GM18507 (cell line): Measurements from ENCODE around the gene SPECC1.

Source experiments
- DNase-seq: peaks from one replicate; pipeline ENCODE4 v3.0.0; 2011; ENCODE audit warnings: low read depth; ENCODE audit not compliant: insufficient read length; ENCODE audit errors: extremely low spot score
- FAIRE-seq: peaks from 2 replicates; lab custom pipeline; 2011; peaks lifted over from hg19 to GRCh38; lab: Jason Lieb, UNC

Gene SPECC1

DNA sequence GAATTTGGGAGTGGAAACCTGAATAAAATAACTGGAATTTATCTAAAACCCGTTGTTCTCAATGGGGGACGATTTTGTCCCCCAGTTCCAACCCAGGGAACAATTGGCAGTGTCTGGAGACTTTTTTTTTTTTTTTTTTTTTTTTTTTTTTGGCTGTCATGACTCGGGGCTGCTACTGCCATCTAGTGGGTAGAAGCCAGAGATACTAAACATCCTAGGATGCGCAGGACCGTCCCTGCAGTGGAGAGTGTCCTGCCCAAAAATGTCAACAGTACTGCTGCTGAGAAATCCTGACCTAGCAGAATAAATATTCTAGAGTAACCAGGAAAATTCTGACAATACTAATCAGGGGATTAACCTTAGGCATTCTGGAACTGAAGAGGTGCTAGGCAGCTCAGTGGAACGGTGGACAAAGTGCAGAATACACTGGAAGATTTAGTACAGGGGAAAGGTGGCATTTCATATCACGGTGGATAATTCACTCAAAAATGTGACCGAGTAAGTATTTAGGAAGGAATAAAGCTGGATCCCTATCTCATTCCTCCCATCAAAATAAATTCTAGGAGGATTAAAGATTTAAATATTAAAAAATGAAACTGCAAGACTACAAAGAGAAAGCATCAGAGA is 107.6 kb downstream of the SPECC1 start:
- DNase-seq: peak; percentile 7

DNA sequence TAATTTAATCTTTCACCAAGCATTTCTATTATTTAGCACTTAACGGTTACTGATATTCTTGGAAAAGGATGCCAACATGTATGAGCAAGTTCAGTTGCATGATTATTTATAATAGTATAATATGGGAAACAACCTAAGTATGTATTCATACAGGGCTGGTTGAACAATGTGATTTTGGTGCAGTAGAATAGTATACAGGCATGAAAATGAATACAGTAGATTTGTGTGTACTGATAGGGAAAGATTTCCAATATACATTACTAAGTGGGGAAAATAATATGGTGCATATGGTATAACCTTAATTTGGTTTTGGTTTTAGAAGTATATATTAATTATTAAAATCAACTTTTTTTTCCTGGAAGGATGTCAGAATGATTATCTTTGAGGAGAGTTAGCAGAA is 109.1 kb downstream of the SPECC1 start:
- FAIRE-seq: no peak

More for the DNA sequence above, 107.6 kb downstream of the SPECC1 start:
- FAIRE-seq: peak; percentile 73

DNA sequence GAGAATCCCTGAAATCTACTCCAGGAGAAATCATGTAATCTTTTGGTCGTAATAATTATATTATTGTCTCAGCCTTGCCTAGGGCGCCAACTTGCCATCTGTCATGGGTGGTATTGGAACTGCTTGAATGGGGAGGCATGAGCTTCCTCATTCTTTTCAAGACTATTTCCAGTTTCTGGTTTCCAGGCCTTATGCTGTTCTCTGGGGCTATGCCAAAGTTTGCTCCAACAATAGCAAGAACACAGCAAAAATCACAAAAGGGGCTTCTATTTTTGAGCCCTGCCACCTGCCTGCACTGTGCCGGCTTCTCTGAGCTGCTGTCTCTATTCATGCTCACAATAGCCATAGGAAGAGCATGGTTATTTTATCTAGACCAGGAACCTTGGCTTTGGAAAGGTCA is 111.7 kb downstream of the SPECC1 start:
- FAIRE-seq (no peak), DNase-seq (no peak)

More for the DNA sequence above, 109.1 kb downstream of the SPECC1 start:
- DNase-seq: no peak

DNA sequence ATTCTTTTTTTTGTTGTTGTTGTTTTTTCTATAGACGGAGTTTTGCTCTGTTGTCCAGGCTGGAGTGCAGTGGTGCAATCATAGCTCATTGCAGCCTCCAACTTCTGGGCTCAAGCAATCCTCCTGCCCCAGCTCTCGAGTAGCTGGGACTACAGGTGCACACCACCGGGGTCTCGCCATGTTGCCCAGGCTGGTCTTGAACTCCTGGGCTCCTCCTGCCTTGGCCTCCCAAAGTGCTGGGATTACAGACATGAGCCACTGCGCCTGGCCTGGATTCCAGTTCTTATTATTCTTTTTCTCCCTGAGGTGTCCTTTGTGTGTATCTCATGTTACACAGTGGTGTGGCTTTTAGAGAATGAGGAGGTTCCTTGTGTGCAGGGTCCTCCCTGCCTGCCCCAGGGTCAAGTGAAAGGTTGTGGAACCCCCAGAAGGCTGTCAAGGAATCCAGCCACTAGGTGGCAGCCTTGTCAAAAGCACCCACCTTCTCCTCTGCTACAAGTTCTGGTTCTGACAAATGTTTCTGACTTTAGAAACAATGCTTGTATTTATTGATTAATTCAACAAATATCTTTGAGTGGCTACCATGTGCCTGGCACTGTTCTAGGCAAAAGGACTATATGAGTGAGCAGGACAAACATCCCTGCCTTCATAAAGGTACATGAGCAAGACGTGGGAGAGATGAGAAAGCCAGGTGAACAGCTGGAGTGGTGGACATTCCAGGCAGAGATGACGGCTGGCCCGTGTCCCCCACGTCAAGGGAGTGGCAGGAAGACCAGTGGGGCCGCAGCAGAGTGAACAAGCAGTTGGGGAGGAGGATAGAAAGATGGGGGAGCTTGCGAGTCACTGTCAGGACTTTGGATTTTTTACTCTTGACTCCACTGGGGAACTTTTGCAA is 112.4 kb downstream of the SPECC1 start:
- peak; percentile 76 for FAIRE-seq
- DNase-seq: peak; percentile 53

DNA sequence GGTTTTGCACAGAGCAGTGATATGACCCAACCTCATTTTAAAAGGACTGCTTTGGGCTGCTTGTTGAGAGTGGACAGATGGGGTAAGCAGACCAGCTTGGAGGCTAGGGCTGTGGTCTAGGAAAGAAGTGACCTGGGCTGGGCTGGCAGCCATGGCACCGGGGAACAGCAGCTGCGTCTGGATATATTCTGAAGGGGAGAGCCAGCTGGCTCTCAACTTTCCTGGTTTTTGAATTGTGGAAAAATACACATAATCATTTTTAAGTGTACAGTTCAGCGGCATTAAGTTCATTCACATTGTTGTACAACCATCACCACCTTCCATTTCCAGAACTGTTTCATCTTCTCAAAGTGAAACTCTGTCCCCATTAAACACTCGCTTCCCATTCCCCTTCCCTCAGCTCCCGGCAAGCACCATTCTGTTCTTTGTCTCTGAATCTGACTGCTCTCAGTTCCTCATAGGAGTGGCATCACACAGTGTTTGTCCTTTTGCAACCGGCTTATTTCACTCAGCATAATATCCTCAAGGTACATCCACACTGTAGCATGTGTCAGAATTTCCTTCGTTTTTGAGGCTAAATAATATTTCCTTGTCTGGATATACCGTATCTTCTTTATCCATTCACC is 113.2 kb downstream of the SPECC1 start:
- FAIRE-seq (no peak), DNase-seq (no peak)

DNA sequence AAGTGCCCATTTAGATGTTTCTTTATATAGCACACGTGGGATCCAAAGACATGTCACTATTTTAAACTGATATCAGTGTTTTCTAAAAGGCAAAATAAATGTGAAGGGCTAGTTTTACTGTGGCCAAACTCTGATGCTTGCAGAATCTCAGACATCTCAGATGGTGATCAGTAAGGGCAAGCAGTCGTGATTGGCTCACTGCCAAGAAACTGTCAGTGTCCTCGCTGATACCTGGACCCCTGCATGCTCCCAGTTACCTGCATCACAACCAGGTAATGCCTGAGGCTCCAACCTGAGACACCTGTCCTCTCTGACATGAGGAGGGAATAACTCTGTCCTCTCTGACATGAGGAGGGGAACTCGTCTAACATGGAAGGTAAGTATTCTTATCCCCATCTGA is 114.0 kb downstream of the SPECC1 start:
- DNase-seq (no peak), FAIRE-seq (no peak)

DNA sequence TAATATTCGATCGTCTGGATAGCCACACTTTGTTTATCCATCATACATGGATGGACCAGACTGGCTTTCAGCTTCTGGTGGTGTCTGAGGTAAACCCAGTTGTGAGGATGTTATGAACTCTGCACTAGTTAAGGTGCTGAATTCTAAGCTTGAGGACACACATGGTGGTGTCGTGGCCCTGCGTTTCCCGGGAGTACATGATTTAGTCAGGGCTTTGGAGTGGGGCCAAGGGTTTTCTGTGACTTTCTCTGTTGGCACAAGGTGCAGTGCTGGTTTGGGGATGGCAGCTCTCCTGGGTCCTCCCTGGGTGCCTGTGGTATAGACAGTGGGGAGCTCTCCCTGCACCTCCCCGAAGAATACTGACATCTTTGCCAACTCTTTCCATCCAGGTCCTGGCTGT is 116.6 kb downstream of the SPECC1 start:
- FAIRE-seq: no peak

DNA sequence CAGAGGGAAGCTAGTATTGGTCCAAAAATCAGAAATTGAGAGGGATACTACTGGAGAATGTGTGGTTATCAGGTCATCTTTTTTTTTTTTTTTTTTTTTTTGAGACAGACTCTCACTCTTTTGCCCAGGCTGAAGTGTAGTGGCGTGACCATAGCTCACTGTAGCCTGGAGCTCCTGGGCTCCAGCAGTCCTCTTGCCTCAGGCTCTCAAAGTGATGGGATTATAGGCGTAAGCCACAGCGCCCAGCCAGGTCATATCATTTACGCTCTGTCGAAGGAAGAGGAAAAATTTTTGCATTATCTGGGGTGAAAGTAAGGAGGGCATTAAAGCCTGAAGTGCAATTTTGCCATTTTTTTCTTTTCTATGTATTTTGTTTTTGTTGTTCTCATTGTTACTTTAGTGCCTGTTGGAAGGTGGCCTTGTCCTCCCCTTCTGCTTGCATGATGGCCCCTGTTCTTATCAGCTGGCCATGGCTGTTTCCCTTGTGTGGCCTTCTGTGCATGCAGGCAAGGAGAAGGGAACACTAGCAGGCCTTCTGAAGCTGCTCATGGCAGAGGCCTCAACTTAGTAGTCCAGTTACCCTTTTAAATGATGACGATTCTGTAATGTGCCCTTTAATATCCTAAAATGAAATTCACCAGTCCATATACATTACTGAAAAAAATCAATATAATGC is 118.3 kb downstream of the SPECC1 start:
- DNase-seq (no peak), FAIRE-seq (no peak)

More for the DNA sequence above, 116.6 kb downstream of the SPECC1 start:
- no peak for DNase-seq

DNA sequence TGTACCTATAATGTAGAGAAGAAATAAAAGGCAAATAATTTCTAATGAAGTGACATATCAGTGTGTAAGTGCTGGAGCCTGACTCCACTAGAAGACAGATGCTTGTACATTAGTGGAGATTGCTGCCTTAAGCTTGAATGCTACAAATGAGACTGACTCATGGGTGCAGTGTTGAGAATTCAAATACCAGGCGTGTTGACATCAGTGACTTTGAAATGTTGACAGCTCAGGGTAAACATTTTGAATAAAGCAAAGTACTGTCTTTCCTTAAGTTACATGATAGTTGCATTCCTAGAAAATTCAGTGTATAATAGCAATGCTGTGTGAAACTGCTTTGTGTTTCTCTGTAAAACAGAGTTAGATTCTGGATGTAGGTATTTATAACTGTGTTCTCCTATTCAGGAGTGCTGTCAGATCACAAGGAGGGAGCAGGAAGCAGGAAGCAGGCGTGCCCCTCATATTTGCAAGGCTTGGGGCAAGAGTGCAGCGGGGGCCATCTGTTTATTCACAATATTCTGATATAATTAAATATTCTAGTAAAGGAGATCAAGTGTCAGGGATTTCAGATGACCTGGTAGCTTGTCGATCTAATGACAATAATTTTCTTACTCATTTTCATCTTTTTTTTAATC is 119.0 kb downstream of the SPECC1 start:
- DNase-seq: no peak
- FAIRE-seq: no peak

DNA sequence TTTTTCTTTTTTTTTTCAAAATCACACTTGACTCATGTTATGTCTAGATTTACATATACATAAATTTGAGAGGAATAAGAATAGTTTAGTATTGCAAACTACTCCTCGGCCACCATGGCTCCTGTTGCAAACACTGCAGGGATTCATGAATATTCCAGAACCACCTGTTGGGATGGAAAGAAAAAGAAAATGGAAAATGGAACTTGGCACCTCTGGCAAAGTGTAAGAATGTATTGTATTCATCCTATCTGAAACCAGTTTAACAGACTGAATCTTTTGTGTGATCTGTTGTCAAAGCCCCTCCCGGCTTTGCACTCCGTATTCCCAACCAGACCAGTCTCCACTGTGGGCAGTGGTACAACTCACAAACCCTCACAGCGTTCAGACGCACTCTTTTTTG is 124.4 kb downstream of the SPECC1 start:
- FAIRE-seq: no peak
- DNase-seq: no peak

DNA sequence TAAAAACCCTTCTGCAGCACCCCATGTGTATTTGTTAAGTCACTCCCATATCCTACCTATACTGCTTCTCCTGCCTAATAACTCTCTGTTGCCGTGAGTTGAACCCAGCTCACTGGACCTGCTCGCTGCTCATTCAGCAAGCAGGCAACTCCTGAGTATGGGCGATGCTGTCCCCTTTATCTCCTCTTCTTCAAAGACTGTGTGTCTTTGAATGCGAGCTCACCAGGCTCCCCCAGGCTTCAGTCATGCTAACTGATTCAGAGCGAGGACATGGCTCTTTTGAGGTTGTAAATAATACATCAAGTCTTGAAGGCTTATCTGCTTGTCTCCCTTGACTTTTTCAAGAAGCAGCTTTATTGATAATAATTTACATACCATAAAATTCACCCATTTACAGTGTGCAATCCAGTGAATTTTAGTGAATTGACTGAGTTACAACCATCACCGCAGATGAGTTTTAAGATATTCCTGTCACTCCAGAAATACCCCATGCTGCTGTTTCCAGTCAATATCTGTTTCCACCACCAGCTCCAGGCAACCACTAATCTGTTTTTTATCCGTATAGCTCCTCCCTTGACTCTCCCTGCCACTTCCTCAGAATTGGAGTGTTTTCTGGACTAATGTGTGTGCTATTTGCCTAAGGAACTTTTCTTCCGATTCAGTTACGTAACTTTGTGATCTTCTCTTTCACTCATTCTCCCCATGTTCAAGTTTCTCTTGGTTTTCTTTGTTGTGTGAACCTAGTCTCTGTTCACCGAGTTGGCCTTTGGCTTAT is 132.2 kb downstream of the SPECC1 start:
- no peak for FAIRE-seq
- DNase-seq: no peak

DNA sequence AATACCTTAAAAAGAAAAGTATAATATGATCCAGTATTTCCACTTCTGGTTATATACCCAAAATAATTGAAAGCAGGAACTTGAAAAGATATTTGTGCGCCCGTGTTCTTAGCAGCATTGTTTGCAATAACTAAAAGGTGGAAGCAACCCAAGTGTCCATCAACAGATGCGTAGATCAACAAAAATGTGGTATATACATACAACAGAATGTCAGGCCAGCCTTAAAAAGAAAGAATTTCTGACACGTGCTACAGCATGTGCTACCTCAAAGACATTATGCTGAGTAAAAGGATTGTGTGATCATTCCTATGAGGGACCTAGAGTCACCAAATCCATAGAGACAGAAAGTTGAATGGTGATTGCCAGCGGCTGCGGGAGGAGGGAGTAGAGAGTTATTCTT is 133.1 kb downstream of the SPECC1 start:
- no peak for FAIRE-seq
- no peak for DNase-seq

DNA sequence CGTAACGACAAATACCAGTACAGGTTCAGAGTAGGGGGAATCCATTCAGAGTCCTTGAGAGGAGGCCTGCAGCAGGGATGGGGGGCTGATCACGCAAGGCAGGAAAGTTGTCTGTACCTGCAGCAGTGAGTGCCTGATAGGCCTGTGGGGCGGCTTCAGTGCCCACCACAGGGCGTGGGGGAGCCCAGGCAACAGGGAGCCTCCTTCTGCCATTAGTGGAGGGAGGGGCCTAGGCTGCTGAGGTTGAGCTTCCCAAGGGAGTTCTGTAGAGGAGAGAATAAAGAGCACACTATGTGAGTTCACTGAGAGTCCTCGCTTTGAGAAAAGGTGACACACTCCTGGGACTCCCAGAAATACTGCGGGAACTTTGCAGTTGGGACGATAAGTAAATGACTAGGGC is 134.6 kb downstream of the SPECC1 start:
- DNase-seq (no peak), FAIRE-seq (no peak)

DNA sequence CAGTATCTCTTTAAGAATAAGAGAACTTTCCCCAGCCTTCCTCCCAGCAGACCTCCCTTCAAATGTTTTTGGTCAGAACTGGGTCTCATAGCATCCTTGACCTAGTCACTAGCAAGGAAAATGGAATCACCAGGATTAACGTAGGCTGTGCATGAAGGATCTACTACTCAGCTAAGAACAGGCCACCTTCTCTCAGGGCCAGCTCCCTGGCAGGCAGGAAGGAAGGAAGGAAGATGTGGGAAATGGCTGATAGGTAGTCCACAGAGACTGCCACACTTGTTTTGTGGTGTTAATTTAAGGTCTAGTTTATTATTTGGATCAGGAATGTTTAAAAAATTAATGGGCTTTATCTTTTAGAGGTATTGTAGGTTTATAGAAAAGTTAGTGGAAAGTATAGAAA is 136.4 kb downstream of the SPECC1 start:
- DNase-seq (no peak), FAIRE-seq (no peak)

DNA sequence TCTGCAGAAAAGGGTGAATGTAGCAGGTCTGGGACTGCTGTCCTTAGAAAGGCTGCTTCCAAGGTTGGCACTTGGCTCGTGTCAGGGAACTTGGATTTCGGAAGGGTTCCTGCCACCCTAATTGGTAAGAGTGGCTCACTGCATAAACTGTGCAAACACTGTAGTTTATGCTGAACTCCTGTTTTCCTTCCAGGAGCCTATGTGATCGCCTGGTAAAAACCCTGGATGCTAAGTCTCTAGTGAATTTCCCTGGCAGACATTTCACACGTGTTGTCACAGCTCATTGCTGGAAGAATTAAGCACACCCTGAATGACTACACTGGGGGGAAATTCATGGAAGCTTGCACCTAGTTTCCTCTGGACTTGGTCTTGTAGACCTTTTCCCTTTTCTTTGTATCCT is 140.1 kb downstream of the SPECC1 start:
- DNase-seq (no peak), FAIRE-seq (no peak)

DNA sequence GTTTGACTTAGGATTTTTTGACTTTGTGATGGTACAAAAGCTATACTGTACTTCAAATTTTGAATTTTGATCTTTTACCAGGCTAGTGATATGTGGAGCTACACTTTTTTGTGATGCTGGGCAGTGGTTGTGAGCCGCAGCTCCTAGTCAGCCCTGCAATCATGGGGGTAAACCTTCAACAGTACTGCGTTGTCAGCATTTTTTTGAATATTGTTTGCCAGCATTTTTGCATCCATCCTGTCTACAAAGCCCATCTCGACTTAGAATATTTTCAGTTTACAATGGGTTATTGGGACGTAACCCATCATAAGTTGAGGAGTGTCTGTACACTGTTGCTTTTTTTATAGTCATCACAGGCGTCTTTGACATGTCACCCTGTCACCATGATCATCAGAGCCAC is 142.0 kb downstream of the SPECC1 start:
- no peak for FAIRE-seq

DNA sequence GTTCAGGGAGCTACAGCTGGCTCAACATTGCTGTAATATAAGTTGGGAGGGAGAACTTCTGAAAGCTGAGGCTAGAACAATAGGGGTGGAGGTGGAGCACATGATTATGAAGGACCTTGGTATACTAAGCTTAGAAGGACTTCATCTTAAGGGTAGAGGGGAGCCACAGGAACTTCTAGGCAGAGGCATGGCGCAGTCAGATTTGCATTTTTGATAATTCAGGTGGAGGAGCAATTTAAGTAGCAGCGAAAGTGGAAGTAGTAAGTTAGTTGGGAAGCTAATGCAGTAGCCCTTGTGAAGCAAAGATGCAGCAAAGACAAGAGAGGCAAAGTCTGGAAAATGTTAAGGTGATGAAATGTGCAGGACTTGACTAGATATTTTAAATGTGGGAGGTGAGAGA is 144.1 kb downstream of the SPECC1 start:
- FAIRE-seq (peak; percentile 63), DNase-seq (no peak)

More for the DNA sequence above, 142.0 kb downstream of the SPECC1 start:
- DNase-seq: no peak

DNA sequence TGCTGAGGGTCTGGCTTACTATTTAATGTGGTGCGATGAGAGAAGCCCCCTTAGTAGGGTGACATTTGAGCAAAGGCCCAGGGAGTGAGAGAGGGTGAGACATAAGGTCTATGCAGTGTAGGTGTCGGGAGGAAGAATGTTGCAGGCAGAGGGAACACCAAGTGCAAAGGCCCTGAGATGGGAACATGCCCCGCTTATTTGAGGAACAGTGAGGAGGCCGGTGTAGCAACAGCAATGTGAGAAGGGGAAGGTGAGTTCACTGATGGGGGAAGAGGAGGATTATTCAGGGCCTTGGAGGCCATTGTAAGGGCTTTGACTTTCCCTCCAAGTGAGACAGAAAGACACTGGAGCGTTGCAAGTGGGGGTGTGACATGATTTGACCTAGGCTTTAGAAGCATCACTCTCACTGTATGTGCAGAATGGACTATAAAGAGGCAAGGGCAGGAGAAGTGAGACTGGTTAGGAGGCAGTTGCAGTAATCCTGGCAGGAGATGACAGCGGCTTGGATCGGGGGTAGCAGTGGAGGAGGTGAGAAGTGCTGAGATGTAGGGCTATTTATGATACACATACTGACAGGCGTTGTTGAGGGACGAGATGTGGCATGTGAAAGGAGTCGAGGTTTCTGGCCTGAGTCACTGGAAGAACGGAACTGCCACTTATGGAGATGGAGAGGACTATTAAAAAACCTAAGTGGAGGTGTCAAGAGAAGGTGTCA is 145.3 kb downstream of the SPECC1 start:
- FAIRE-seq: no peak
- no peak for DNase-seq
